GM10847 (cell line): ENCODE measurements around the gene CFAP221.

Source experiments
- POLR2A ChIP-seq: IDR thresholded peaks from 2 replicates; pipeline ENCODE4 v1.6.1; 2011; ENCODE audit not compliant: insufficient read length; ENCODE audit errors: extremely low read depth

CFAP221 gene

GRCh38 chr2:119691651-119692245, 147.5 kb downstream of the CFAP221 start:
- TF ChIP-seq POLR2A: no peak

GRCh38 chr2:119692310-119692709, 148.1 kb downstream of the CFAP221 start:
- no peak for TF ChIP-seq POLR2A

- no peak for TF ChIP-seq POLR2A
Measured at GRCh38 chr2:119692954-119693353, 148.7 kb downstream of the CFAP221 start.

- TF ChIP-seq POLR2A: no peak
Measured at GRCh38 chr2:119693567-119693966, 149.3 kb downstream of the CFAP221 start.

GRCh38 chr2:119693967-119694366, 149.7 kb downstream of the CFAP221 start:
- TF ChIP-seq POLR2A: no peak

GRCh38 chr2:119694470-119694844, 150.2 kb downstream of the CFAP221 start:
- TF ChIP-seq POLR2A: no peak

GRCh38 chr2:119694845-119695521, 150.7 kb downstream of the CFAP221 start:
- TF ChIP-seq POLR2A: no peak

GRCh38 chr2:119696005-119696404, 151.8 kb downstream of the CFAP221 start:
- no peak for TF ChIP-seq POLR2A

GRCh38 chr2:119696494-119697030, 152.3 kb downstream of the CFAP221 start:
- no peak for TF ChIP-seq POLR2A

GRCh38 chr2:119697290-119698020, 153.2 kb downstream of the CFAP221 start:
- no peak for TF ChIP-seq POLR2A

GRCh38 chr2:119698246-119698645, 154.0 kb downstream of the CFAP221 start:
- no peak for TF ChIP-seq POLR2A

GRCh38 chr2:119699016-119699606, 154.9 kb downstream of the CFAP221 start:
- TF ChIP-seq POLR2A: no peak

- TF ChIP-seq POLR2A: no peak
Measured at GRCh38 chr2:119700866-119701265, 156.6 kb downstream of the CFAP221 start.

GRCh38 chr2:119701352-119701751, 157.1 kb downstream of the CFAP221 start:
- TF ChIP-seq POLR2A: no peak

GRCh38 chr2:119702203-119702917, 158.1 kb downstream of the CFAP221 start:
- TF ChIP-seq POLR2A: no peak

- TF ChIP-seq POLR2A: no peak
Measured at GRCh38 chr2:119702918-119703401, 158.7 kb downstream of the CFAP221 start.
